H1 (cell line): ENCODE data around the gene ANKRD36C.
"Not testable (repeated sequence)": the region's sequence is repeated elsewhere in the genome, so short reads cannot be mapped to it uniquely, and the experiment has no call there.

ENCODE experiments used
- CTCF ChIP-seq, 3 experiments: IDR thresholded peaks; 1 replicate in 2 of 3; 2 replicates in 1 of 3; pipeline versions ENCODE4 v1.5.1 to v1.6.1; 2011; ENCODE audit warnings: low read length in 3 of 3, mild to moderate bottlenecking in 3 of 3, inconsistent platforms in 2 of 3, low read depth in 1 of 3, moderate library complexity in 1 of 3; ENCODE audit not compliant: insufficient read depth in 1 of 3; ENCODE audit errors: control extremely low read depth in 1 of 3
- POLR2AphosphoS5 ChIP-seq: IDR thresholded peaks from 2 replicates; pipeline ENCODE4 v1.6.1; 2011; ENCODE audit warnings: low read depth, low read length

GRCh38 chr2:95992102-95992501, 478 bp upstream of the ANKRD36C start:
- TF ChIP-seq POLR2AphosphoS5; CTCF (IDR thresholded peaks at IDR 0.05; ENCODE audit: control extremely low read depth in 1 of 3, insufficient read depth in 1 of 3, low read depth in 1 of 3, low read length in 3 of 3): not testable (repeated sequence)
